Right lobe of liver (tissue), 6 donors: Measurements from ENCODE around the gene DIAPH3. TPM values are rescaled to one million over a fixed set of nuclear protein-coding genes. Genes with fewer than 3 reads are reported as not detected.

Experiments used
- ATAC-seq, 4 donors: fragments of 200-7000 bp; cut with Tn5 transposase; one replicate each; pipeline ENCODE4 v1.9.1; 2020; ENCODE audit warnings: mild to moderate bottlenecking in 4 of 4, moderate library complexity in 4 of 4
- DNase-seq, 3 donors: peaks; one replicate each; pipeline ENCODE4 v3.0.0-alpha.2; 2020
- H3K27ac ChIP-seq, 3 donors: fragments of 200-600 bp; one replicate each; pipeline ENCODE4 v1.8.0; 2022
- H3K27me3 ChIP-seq, 2 donors: fragments of 200-600 bp; one replicate each; pipeline ENCODE4 v1.8.0; 2022
- H3K36me3 ChIP-seq, 4 donors: fragments of 200-600 bp; sonication (generic) in 1 of 4; one replicate each; pipeline versions ENCODE4 v1.5.1 to v1.8.0; 2017 to 2022; ENCODE audit warnings: control low read depth in 1 of 4
- H3K4me1 ChIP-seq, 4 donors: fragments of 200-600 bp; sonication (generic) in 1 of 4; one replicate each; pipeline versions ENCODE4 v1.5.1 to v1.8.0; 2017 to 2022; ENCODE audit warnings: control low read depth in 1 of 4
- H3K4me3 ChIP-seq, 3 donors: fragments of 200-600 bp; one replicate each; pipeline ENCODE4 v1.8.0; 2022
- H3K9me3 ChIP-seq, 4 donors: fragments of 200-600 bp; sonication (generic) in 1 of 4; one replicate each; pipeline versions ENCODE4 v1.5.1 to v1.8.0; 2017 to 2022; ENCODE audit warnings: control low read depth in 1 of 4
- CTCF ChIP-seq, 4 donors: fragments of 200-600 bp in 3 of 4; fragments of 450-650 bp in 1 of 4; IDR thresholded peaks; one replicate each; pipeline versions ENCODE4 v1.5.1 to v1.8.0; 2016 to 2022; ENCODE audit warnings: antibody characterized with exemption in 4 of 4, mild to moderate bottlenecking in 2 of 4
- POLR2A ChIP-seq: fragments of 450-650 bp; IDR thresholded peaks from one replicate; pipeline ENCODE4 v1.6.1; 2017; ENCODE audit warnings: antibody characterized with exemption, mild to moderate bottlenecking
- WGBS: methylation state at CpG from one replicate; pipeline ENCODE4 v1.1.6; 2018; ENCODE audit warnings: low coverage, low lambda C conversion rate; ENCODE audit not compliant: insufficient coverage; ENCODE audit errors: missing lambda C conversion rate; 5-methylcytosine and 5-hydroxymethylcytosine counted together
- intact Hi-C, 2 donors: fragments of 100-400 bp; cut with DNase I; formaldehyde crosslinking; loops; one replicate each; pipeline versions ENCODE4 v1.11.2 to v1.14.1; 2022
- total RNA-seq, 6 experiments: library from RNA; depleted of rRNA in 2 of 6; stranded (reverse); fragments of >200 nt in 2 of 6; fragmentation: NEBNext Ultra II Directional in 3 of 6; extraction: Animal tissue kit (Norgen Biotek cat#: 25700) in 3 of 6; gene quantifications; one replicate each; pipeline versions ENCODE4 v1.1.0 to v1.2.4, GENCODE V29; 2016 to 2023
- donor health status: DM: no; HTN: yes; CAD: no.
- donor health status: DM: no; HTN: no; CAD: no.
- donor health status: DM: no; HTN: no; CAD: no.
- donor health status: DM: no; HTN: yes; CAD: no.
- donor health status: DM: no; HTN: yes; CAD: no.

DIAPH3 gene
- total RNA-seq, 6 experiments from 2014 or later = 0.10 to 1.6 (median 0.93) TPM; not detected in 1

GRCh38 chr13:59744747-59745391, 418.9 kb downstream of the DIAPH3 start:
- H3K4me1 ChIP-seq = no peaks in the 10 kb centered on the region
- no peaks in the 10 kb centered on the region for H3K27me3 ChIP-seq
- H3K27ac ChIP-seq = no peak overlapping the region
- H3K9me3 ChIP-seq = no peaks in the 10 kb centered on the region
- TF ChIP-seq POLR2A = no peak
- no peak for TF ChIP-seq CTCF (IDR thresholded peaks at IDR 0.05)
- intact Hi-C loops = no loop called here
- ATAC-seq (no peak), DNase-seq (no peak)
- WGBS = 79% methylated on average over 2 of the region's 2 CpGs
- H3K36me3 ChIP-seq = no peaks in the 10 kb centered on the region
- H3K4me3 ChIP-seq = no peak overlapping the region

GRCh38 chr13:59743195-59743594, 420.5 kb downstream of the DIAPH3 start:
- DNase-seq (no peak), ATAC-seq (no peak)
- TF ChIP-seq CTCF (IDR thresholded peaks at IDR 0.05) (no peak), POLR2A (no peak)
- whole genome bisulfite sequencing = 79% methylated on average over 3 of the region's 3 CpGs
- no peak overlapping the region for H3K4me3 ChIP-seq
- H3K27ac ChIP-seq = no peak overlapping the region
- H3K4me1 ChIP-seq = no peaks in the 10 kb centered on the region
- H3K9me3 ChIP-seq = no peaks in the 10 kb centered on the region
- intact Hi-C loops = no loop called here
- no peaks in the 10 kb centered on the region for H3K36me3 ChIP-seq
- H3K27me3 ChIP-seq = no peaks in the 10 kb centered on the region

- no peak overlapping the region for H3K4me3 ChIP-seq
- ATAC-seq (no peak), DNase-seq (no peak)
- no peaks in the 10 kb centered on the region for H3K27me3 ChIP-seq
- intact Hi-C loops = no loop called here
- H3K36me3 ChIP-seq = no peaks in the 10 kb centered on the region
- H3K27ac ChIP-seq = no peak overlapping the region
- TF ChIP-seq POLR2A (no peak), CTCF (IDR thresholded peaks at IDR 0.05) (no peak)
- no peaks in the 10 kb centered on the region for H3K9me3 ChIP-seq
- no peaks in the 10 kb centered on the region for H3K4me1 ChIP-seq
Measured at GRCh38 chr13:59742467-59742866, 421.3 kb downstream of the DIAPH3 start.

- intact Hi-C loops = no loop called here
- Histone ChIP-seq H3K36me3 (no peaks in the 10 kb centered on the region), H3K27me3 (no peaks in the 10 kb centered on the region), H3K9me3 (no peaks in the 10 kb centered on the region), H3K4me1 (no peaks in the 10 kb centered on the region), H3K4me3 (no peak overlapping the region), H3K27ac (no peak overlapping the region)
- ATAC-seq = no peak
- TF ChIP-seq POLR2A (no peak), CTCF (IDR thresholded peaks at IDR 0.05) (no peak)
- 79% methylated on average over 5 of the region's 5 CpGs for WGBS
- no peak for DNase-seq
Measured at GRCh38 chr13:59738921-59739320, 424.8 kb downstream of the DIAPH3 start.

GRCh38 chr13:59734393-59734792, 429.3 kb downstream of the DIAPH3 start:
- intact Hi-C loops = no loop called here
- Histone ChIP-seq H3K27me3 (no peaks in the 10 kb centered on the region), H3K9me3 (no peaks in the 10 kb centered on the region), H3K27ac (no peak overlapping the region), H3K4me1 (no peaks in the 10 kb centered on the region), H3K36me3 (no peaks in the 10 kb centered on the region), H3K4me3 (no peak overlapping the region)
- WGBS = 62% methylated on average over 6 of the region's 6 CpGs
- DNase-seq = no peak
- ATAC-seq = no peak
- TF ChIP-seq CTCF (IDR thresholded peaks at IDR 0.05) (no peak), POLR2A (no peak)
